Measurements from ENCODE around the gene CIAO2B.
"Not testable (repeated sequence)": the region's sequence is repeated elsewhere in the genome, so short reads cannot be mapped to it uniquely, and the experiment has no call there.

Gene CIAO2B

GRCh38 chr16:66898933-66899309 lies 35.3 kb downstream of the CIAO2B start:
- H3K9me3 ChIP-seq = no peaks in the 10 kb centered on the region
- H3K4me3 ChIP-seq (ENCODE audit: low read depth, low read length) = no peak overlapping the region
- TF ChIP-seq, protein P1, sequence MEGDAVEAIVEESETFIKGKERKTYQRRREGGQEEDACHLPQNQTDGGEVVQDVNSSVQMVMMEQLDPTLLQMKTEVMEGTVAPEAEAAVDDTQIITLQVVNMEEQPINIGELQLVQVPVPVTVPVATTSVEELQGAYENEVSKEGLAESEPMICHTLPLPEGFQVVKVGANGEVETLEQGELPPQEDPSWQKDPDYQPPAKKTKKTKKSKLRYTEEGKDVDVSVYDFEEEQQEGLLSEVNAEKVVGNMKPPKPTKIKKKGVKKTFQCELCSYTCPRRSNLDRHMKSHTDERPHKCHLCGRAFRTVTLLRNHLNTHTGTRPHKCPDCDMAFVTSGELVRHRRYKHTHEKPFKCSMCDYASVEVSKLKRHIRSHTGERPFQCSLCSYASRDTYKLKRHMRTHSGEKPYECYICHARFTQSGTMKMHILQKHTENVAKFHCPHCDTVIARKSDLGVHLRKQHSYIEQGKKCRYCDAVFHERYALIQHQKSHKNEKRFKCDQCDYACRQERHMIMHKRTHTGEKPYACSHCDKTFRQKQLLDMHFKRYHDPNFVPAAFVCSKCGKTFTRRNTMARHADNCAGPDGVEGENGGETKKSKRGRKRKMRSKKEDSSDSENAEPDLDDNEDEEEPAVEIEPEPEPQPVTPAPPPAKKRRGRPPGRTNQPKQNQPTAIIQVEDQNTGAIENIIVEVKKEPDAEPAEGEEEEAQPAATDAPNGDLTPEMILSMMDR (IDR thresholded peaks at IDR 0.05; ENCODE audit: low read depth, low read length) = no peak
- no peaks in the 10 kb centered on the region for H3K36me3 ChIP-seq
- no peaks in the 10 kb centered on the region for H3K27me3 ChIP-seq
- DNase-seq = no peak
- H3K4me1 ChIP-seq = peaks cover 23% of the 10 kb centered on the region

DNA sequence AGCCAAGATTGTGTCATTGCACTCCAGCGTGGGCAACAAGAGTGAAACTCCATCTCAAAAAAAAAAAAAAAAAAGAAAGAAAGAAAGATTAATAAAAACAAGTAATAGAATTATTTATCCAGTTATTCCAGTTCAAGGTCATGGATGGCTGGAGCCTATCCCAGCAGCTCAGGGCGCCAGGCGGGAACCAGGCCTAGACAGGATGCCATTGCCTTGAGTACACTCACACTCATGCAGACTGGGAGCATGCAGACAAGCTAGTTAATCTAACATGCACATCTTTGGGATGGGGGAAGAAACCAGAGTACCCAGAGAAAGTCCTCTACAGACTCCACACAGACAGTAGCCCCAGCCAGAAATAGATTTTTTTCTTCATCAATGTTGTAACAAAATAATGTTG lies 36.0 kb downstream of the CIAO2B start:
- H3K9me3 ChIP-seq = no peaks in the 10 kb centered on the region
- peak; percentile 61 for DNase-seq
- TF ChIP-seq, protein P1 (IDR thresholded peaks at IDR 0.05; ENCODE audit: low read depth, low read length) = no peak

GRCh38 chr16:66896682-66897081 lies 37.5 kb downstream of the CIAO2B start:
- DNase-seq; H3K4me3 ChIP-seq (ENCODE audit: low read depth, low read length); H3K27me3 ChIP-seq; H3K9me3 ChIP-seq; H3K36me3 ChIP-seq: not testable (repeated sequence)
- H3K4me1 ChIP-seq = peaks cover 23% of the 10 kb centered on the region

More for the DNA sequence above, 36.0 kb downstream of the CIAO2B start:
- H3K4me3 ChIP-seq (ENCODE audit: low read depth, low read length) = no peak overlapping the region
- H3K27me3 ChIP-seq = no peaks in the 10 kb centered on the region
- peaks cover 23% of the 10 kb centered on the region for H3K4me1 ChIP-seq
- H3K36me3 ChIP-seq = no peaks in the 10 kb centered on the region

DNA sequence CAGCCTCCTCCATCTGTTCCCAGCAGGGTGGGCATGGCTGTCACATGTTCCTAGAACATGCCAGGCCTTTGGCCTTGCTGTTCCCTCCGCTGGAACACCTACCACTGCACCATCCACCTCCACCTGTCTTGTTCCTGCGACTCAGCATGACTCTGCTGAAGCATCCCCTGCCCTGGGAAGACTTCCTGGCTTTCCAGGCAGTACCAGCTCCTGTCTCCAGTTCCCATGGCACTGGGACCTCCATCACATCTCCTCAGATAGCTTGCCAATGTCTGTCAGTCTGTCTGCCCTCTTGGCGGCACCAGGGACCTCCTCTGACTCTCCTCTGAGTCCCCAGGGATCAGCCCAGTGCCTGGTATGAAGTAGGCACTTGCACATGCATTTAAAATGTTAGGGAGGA lies 38.2 kb downstream of the CIAO2B start:
- TF ChIP-seq, protein P1 (IDR thresholded peaks at IDR 0.05; ENCODE audit: low read depth, low read length) = no peak
- Histone ChIP-seq H3K27me3 (no peaks in the 10 kb centered on the region), H3K9me3 (no peaks in the 10 kb centered on the region), H3K36me3 (peaks cover 6% of the 10 kb centered on the region; the same call in 1 of the 2 replicates), H3K4me3 (ENCODE audit: low read depth, low read length) (no peak overlapping the region), H3K4me1 (peaks cover 22% of the 10 kb centered on the region)
- no peak for DNase-seq

DNA sequence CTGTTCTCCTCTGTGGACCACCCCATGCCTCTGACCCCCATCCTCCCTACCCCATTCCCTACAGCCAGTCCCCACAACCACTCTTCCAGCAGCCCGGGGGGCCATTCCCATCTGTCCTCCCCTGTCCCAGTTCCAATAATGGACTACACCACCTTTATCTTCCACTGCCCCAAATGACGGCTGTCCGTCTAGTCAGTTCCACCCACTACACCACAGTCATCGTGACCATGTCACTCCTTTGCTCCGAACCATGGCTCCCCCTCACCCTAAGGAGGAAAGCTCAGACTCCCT lies 38.6 kb downstream of the CIAO2B start:
- H3K9me3 ChIP-seq = no peaks in the 10 kb centered on the region
- DNase-seq = no peak
- peaks cover 20% of the 10 kb centered on the region for H3K4me1 ChIP-seq
- TF ChIP-seq, protein P1 (IDR thresholded peaks at IDR 0.05; ENCODE audit: low read depth, low read length) = no peak
- H3K36me3 ChIP-seq = peaks cover 6% of the 10 kb centered on the region; the same call in 1 of the 2 replicates
- H3K4me3 ChIP-seq (ENCODE audit: low read depth, low read length) = no peak overlapping the region
- no peaks in the 10 kb centered on the region for H3K27me3 ChIP-seq

GRCh38 chr16:66894948-66895688 lies 39.1 kb downstream of the CIAO2B start:
- Histone ChIP-seq H3K36me3 (peaks cover 6% of the 10 kb centered on the region; the same call in 1 of the 2 replicates), H3K4me1 (peaks cover 20% of the 10 kb centered on the region), H3K27me3 (no peaks in the 10 kb centered on the region), H3K4me3 (ENCODE audit: low read depth, low read length) (no peak overlapping the region), H3K9me3 (no peaks in the 10 kb centered on the region)
- TF ChIP-seq, protein P1 (IDR thresholded peaks at IDR 0.05; ENCODE audit: low read depth, low read length) = peak; percentile 91
- peak; percentile 81 for DNase-seq

Data from BE2C (cell line).